IgD-negative memory B cell (primary cell): Measurements from ENCODE around the gene RPP14. TPM values are rescaled to one million over a fixed set of nuclear protein-coding genes. Genes with fewer than 3 reads are reported as not detected.

Experiments
- H3K27ac Mint-ChIP-seq, 3 donors: one replicate each; pipeline ENCODE4 v1.8.0; 2020 to 2022; ENCODE audit warnings: mild to moderate bottlenecking in 3 of 3, mixed read lengths in 3 of 3, moderate library complexity in 1 of 3
- H3K27me3 Mint-ChIP-seq: one replicate; pipeline ENCODE4 v1.8.0; 2021; ENCODE audit warnings: mixed read lengths
- H3K36me3 Mint-ChIP-seq: one replicate; pipeline ENCODE4 v1.8.0; 2020; ENCODE audit warnings: mild to moderate bottlenecking, mixed read lengths
- H3K4me1 Mint-ChIP-seq, 3 donors: one replicate each; pipeline ENCODE4 v1.8.0; 2020 to 2022; ENCODE audit warnings: mixed read lengths in 3 of 3, mild to moderate bottlenecking in 1 of 3
- H3K4me3 Mint-ChIP-seq, 4 donors: one replicate each; pipeline ENCODE4 v1.8.0; 2020 to 2022; ENCODE audit warnings: mild to moderate bottlenecking in 4 of 4, mixed read lengths in 4 of 4, moderate library complexity in 3 of 4
- H3K9me3 Mint-ChIP-seq, 3 donors: one replicate each; pipeline ENCODE4 v1.8.0; 2020 to 2021; ENCODE audit warnings: mixed read lengths in 3 of 3, mild to moderate bottlenecking in 1 of 3
- polyA plus RNA-seq: library from polyadenylated mRNA; unstranded; fragments of 300-500 nt; fragmentation: Illumina TruSeq; gene quantifications from one replicate; pipeline ENCODE4 v1.2.3, GENCODE V29; 2021

RPP14 gene
- polyA plus RNA-seq, 1 donor from 2014 or later, result 9.9 TPM

- no peaks in the 10 kb centered on the region for H3K27me3 Mint-ChIP-seq
- H3K4me3 Mint-ChIP-seq, result peak overlapping the region; percentile 44 to 81 (median 80)
- H3K27ac Mint-ChIP-seq, result peak overlapping the region; percentile 84 to 97 (median 89)
- peaks cover 8% of the 10 kb centered on the region for H3K36me3 Mint-ChIP-seq
- H3K9me3 Mint-ChIP-seq, result no peaks in the 10 kb centered on the region
- peaks cover 64 to 80% (median 79%) of the 10 kb centered on the region in 3 donors for H3K4me1 Mint-ChIP-seq
Observed at GRCh38 chr3:58349792-58350626, 44.0 kb downstream of the RPP14 start.

GRCh38 chr3:58350627-58351013 lies 44.6 kb downstream of the RPP14 start:
- Mint-ChIP-seq H3K4me3 (peak overlapping the region; percentile 44 to 81 (median 80)), H3K27ac (peak overlapping the region; percentile 84 to 97 (median 89)), H3K27me3 (no peaks in the 10 kb centered on the region), H3K36me3 (peaks cover 8% of the 10 kb centered on the region), H3K9me3 (no peaks in the 10 kb centered on the region), H3K4me1 (peaks cover 67 to 83% (median 82%) of the 10 kb centered on the region in 3 donors)

- no peaks in the 10 kb centered on the region for H3K27me3 Mint-ChIP-seq
- peaks cover 5% of the 10 kb centered on the region for H3K36me3 Mint-ChIP-seq
- peak overlapping the region; percentile 68 to 98 (median 92) for H3K4me3 Mint-ChIP-seq
- H3K4me1 Mint-ChIP-seq, result peaks cover 67 to 81% (median 81%) of the 10 kb centered on the region in 3 donors
- peak overlapping the region; percentile 76 to 97 (median 94) for H3K27ac Mint-ChIP-seq
- H3K9me3 Mint-ChIP-seq, result no peaks in the 10 kb centered on the region
Observed at GRCh38 chr3:58351920-58352319, 45.9 kb downstream of the RPP14 start.

GRCh38 chr3:58352626-58353025 lies 46.6 kb downstream of the RPP14 start:
- Mint-ChIP-seq H3K4me1 (peaks cover 65 to 80% (median 80%) of the 10 kb centered on the region in 3 donors), H3K27ac (peak overlapping the region; percentile 76 to 97 (median 94)), H3K4me3 (peak overlapping the region; percentile 54 to 98 (median 92))

GRCh38 chr3:58353722-58354553 lies 47.9 kb downstream of the RPP14 start:
- Mint-ChIP-seq H3K27me3 (no peaks in the 10 kb centered on the region), H3K36me3 (peaks cover 5% of the 10 kb centered on the region), H3K4me3 (peak overlapping the region; percentile 85 to 98 (median 92)), H3K4me1 (peaks cover 68 to 82% (median 76%) of the 10 kb centered on the region in 3 donors), H3K27ac (peak overlapping the region; percentile 76 to 97 (median 93)), H3K9me3 (no peaks in the 10 kb centered on the region)

More at GRCh38 chr3:58352626-58353025, 46.6 kb downstream of the RPP14 start:
- H3K36me3 Mint-ChIP-seq, result peaks cover 5% of the 10 kb centered on the region
- H3K27me3 Mint-ChIP-seq, result no peaks in the 10 kb centered on the region
- no peaks in the 10 kb centered on the region for H3K9me3 Mint-ChIP-seq

- Mint-ChIP-seq H3K27ac (peak overlapping the region; percentile 76 to 97 (median 93)), H3K4me1 (peaks cover 58 to 71% (median 66%) of the 10 kb centered on the region in 3 donors), H3K36me3 (peaks cover 8% of the 10 kb centered on the region), H3K27me3 (no peaks in the 10 kb centered on the region), H3K9me3 (no peaks in the 10 kb centered on the region), H3K4me3 (peak overlapping the region; percentile 77 to 91 (median 86))
Observed at GRCh38 chr3:58355179-58355578, 49.1 kb downstream of the RPP14 start.

- H3K9me3 Mint-ChIP-seq, result no peaks in the 10 kb centered on the region
- peak overlapping the region; percentile 54 to 81 (median 78) for H3K4me3 Mint-ChIP-seq
- H3K36me3 Mint-ChIP-seq, result peaks cover 8% of the 10 kb centered on the region
- H3K27ac Mint-ChIP-seq, result peak overlapping the region; percentile 76 to 97 (median 93)
- no peaks in the 10 kb centered on the region for H3K27me3 Mint-ChIP-seq
- peaks cover 51 to 63% (median 59%) of the 10 kb centered on the region in 3 donors for H3K4me1 Mint-ChIP-seq
Observed at GRCh38 chr3:58356054-58356453, 50.0 kb downstream of the RPP14 start.

- Mint-ChIP-seq H3K36me3 (peaks cover 6% of the 10 kb centered on the region), H3K27ac (peak overlapping the region; percentile 34 to 90 (median 62)), H3K4me3 (peak overlapping the region; percentile 22 to 86 (median 54))
Observed at GRCh38 chr3:58357402-58357801, 51.4 kb downstream of the RPP14 start.

GRCh38 chr3:58358092-58358491 lies 52.0 kb downstream of the RPP14 start:
- Mint-ChIP-seq H3K36me3 (peaks cover 6% of the 10 kb centered on the region), H3K4me3 (peak overlapping the region in 1 of 4 donors; percentile 22), H3K9me3 (no peaks in the 10 kb centered on the region), H3K27ac (peak overlapping the region in 2 of 3 donors; percentile 34 to 62), H3K4me1 (peaks cover 51 to 58% (median 56%) of the 10 kb centered on the region in 3 donors), H3K27me3 (no peaks in the 10 kb centered on the region)

More at GRCh38 chr3:58357402-58357801, 51.4 kb downstream of the RPP14 start:
- peaks cover 53 to 61% (median 59%) of the 10 kb centered on the region in 3 donors for H3K4me1 Mint-ChIP-seq
- H3K9me3 Mint-ChIP-seq, result no peaks in the 10 kb centered on the region
- no peaks in the 10 kb centered on the region for H3K27me3 Mint-ChIP-seq

GRCh38 chr3:58358808-58359207 lies 52.8 kb downstream of the RPP14 start:
- Mint-ChIP-seq H3K9me3 (no peaks in the 10 kb centered on the region), H3K27me3 (no peaks in the 10 kb centered on the region), H3K4me1 (peaks cover 52 to 54% (median 53%) of the 10 kb centered on the region in 3 donors), H3K36me3 (peaks cover 6% of the 10 kb centered on the region), H3K27ac (peak overlapping the region in 1 of 3 donors; percentile 34), H3K4me3 (peak overlapping the region in 1 of 4 donors; percentile 52)

- Mint-ChIP-seq H3K27me3 (no peaks in the 10 kb centered on the region), H3K4me3 (no peak overlapping the region), H3K27ac (no peak overlapping the region), H3K36me3 (peaks cover 7% of the 10 kb centered on the region), H3K4me1 (peaks cover 53% of the 10 kb centered on the region in 3 donors), H3K9me3 (no peaks in the 10 kb centered on the region)
Observed at GRCh38 chr3:58359621-58360020, 53.6 kb downstream of the RPP14 start.

GRCh38 chr3:58361866-58362265 lies 55.8 kb downstream of the RPP14 start:
- no peak overlapping the region for H3K27ac Mint-ChIP-seq
- H3K4me3 Mint-ChIP-seq, result peak overlapping the region in 1 of 4 donors; percentile 18
- peaks cover 56 to 62% (median 57%) of the 10 kb centered on the region in 3 donors for H3K4me1 Mint-ChIP-seq
- peaks cover 12% of the 10 kb centered on the region for H3K36me3 Mint-ChIP-seq
- no peaks in the 10 kb centered on the region for H3K27me3 Mint-ChIP-seq
- no peaks in the 10 kb centered on the region for H3K9me3 Mint-ChIP-seq

GRCh38 chr3:58366699-58367098 lies 60.7 kb downstream of the RPP14 start:
- peaks cover 41 to 43% (median 41%) of the 10 kb centered on the region in 3 donors for H3K4me1 Mint-ChIP-seq
- H3K36me3 Mint-ChIP-seq, result peaks cover 6% of the 10 kb centered on the region
- H3K9me3 Mint-ChIP-seq, result no peaks in the 10 kb centered on the region
- no peak overlapping the region for H3K27ac Mint-ChIP-seq
- no peaks in the 10 kb centered on the region for H3K27me3 Mint-ChIP-seq
- peak overlapping the region in 1 of 4 donors; percentile 42 for H3K4me3 Mint-ChIP-seq

GRCh38 chr3:58369038-58369437 lies 63.0 kb downstream of the RPP14 start:
- Mint-ChIP-seq H3K36me3 (peaks cover 11% of the 10 kb centered on the region), H3K4me3 (no peak overlapping the region), H3K9me3 (no peaks in the 10 kb centered on the region), H3K27ac (no peak overlapping the region), H3K27me3 (no peaks in the 10 kb centered on the region), H3K4me1 (peaks cover 29 to 32% (median 32%) of the 10 kb centered on the region in 3 donors)
